ENCODE measurements around the gene GOSR2. TPM values are rescaled to one million over a fixed set of nuclear protein-coding genes. Genes with fewer than 3 reads are reported as not detected.

Gene GOSR2
- total RNA-seq, 1 experiment from 2014 or later: 48.4 TPM

DNA sequence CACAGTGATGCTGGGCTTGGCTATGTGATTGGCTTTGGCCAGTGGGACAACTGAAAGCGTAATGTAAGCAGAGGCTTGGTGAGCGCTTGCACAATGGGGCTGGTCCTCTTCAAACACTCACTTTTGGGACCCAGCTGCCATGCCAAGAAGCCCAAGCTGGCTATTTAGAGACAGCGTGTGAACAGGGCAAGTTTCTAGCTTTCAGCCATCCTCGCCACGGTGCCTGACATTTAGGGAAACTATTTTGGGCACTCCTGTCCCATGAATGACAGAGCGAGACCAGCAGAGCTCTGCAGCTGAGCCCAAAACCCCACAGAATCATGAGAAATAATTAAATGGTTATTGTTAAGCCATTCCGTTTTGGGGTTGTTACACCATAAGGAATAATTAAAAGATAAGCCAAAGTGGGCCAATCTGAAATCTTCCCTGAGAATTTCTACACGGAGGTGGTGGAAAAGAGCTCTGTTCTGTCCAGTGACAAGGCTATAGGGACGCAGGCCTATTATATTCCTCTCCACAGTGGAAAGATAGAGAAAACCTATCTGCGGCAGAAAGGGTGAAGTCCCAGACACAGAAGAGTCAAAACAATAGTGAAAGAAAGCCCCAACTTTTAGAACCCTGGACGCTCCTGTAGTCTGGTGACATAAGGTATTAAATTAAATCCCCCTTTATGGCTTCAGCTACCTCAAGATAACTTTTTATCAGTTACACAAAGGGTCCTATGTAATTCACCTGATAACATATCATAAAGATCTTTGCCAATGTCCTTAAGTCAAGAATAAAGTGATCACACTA, 66.9 kb downstream of the GOSR2 start:
- Histone ChIP-seq H3K27me3 (ENCODE audit: low read length) (no peaks in the 10 kb centered on the region), H3K4me2 (ENCODE audit: low read length) (no peak overlapping the region), H3K4me3 (ENCODE audit: low read length) (no peak overlapping the region), H3K4me1 (ENCODE audit: insufficient read depth, low read length) (no peaks in the 10 kb centered on the region), H2AFZ (ENCODE audit: low read length) (no peak overlapping the region), H3K79me2 (ENCODE audit: low read length) (no peaks in the 10 kb centered on the region), H3K9ac (ENCODE audit: low read length) (no peak overlapping the region), H3K27ac (ENCODE audit: low read length) (no peak overlapping the region), H3K9me2 (replicated peaks; ENCODE audit: low read length) (no peaks in the 10 kb centered on the region), H3F3A (ENCODE audit: low read length, unreplicated experiment) (no peaks in the 10 kb centered on the region), H4K20me1 (ENCODE audit: low read length) (no peaks in the 10 kb centered on the region), H3K9me3 (ENCODE audit: low read length) (no peaks in the 10 kb centered on the region), H3K36me3 (ENCODE audit: low read depth, low read length) (no peaks in the 10 kb centered on the region)
- ATAC-seq (no peak), DNase-seq (no peak)
- no peak for TF ChIP-seq EZH2 (IDR thresholded peaks at IDR 0.05; ENCODE audit: low read length, unreplicated experiment)
- TF ChIP-seq, protein P1, sequence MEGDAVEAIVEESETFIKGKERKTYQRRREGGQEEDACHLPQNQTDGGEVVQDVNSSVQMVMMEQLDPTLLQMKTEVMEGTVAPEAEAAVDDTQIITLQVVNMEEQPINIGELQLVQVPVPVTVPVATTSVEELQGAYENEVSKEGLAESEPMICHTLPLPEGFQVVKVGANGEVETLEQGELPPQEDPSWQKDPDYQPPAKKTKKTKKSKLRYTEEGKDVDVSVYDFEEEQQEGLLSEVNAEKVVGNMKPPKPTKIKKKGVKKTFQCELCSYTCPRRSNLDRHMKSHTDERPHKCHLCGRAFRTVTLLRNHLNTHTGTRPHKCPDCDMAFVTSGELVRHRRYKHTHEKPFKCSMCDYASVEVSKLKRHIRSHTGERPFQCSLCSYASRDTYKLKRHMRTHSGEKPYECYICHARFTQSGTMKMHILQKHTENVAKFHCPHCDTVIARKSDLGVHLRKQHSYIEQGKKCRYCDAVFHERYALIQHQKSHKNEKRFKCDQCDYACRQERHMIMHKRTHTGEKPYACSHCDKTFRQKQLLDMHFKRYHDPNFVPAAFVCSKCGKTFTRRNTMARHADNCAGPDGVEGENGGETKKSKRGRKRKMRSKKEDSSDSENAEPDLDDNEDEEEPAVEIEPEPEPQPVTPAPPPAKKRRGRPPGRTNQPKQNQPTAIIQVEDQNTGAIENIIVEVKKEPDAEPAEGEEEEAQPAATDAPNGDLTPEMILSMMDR (conservative IDR thresholded peaks at IDR 0.05; ENCODE audit: low read depth, low read length): no peak
- no peak for TF ChIP-seq EZH2phosphoT487 (IDR thresholded peaks at IDR 0.05; ENCODE audit: borderline replicate concordance, low read length)
- POLR2A ChIA-PET (ENCODE audit: unreplicated experiment): no interaction called here
- BruUV-seq (replicated peaks): no TSS peak
- intact Hi-C loops (cut with micrococcal nuclease): no loop called here
- CTCF ChIA-PET: no interaction called here

DNA sequence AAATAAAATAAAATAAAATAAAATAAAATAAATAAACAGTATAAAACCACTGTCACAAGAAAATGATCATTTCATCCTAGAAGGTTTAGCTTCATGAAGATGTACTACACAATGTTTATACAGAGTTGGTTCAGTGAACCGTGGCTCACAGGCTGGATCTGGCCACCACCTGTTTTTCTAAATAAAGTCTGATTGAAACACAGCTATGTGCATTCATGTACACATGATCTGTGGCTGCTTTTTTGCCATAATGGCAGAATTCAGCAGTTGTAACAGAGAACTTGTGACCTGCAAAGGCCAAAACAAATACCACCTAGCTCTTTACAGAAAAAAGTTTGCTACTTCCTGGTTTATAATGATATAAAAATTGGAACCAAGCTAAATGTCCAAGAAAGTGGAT, 68.7 kb downstream of the GOSR2 start:
- DNase-seq: no peak
- H3F3A ChIP-seq (ENCODE audit: low read length, unreplicated experiment): no peaks in the 10 kb centered on the region
- no peaks in the 10 kb centered on the region for H4K20me1 ChIP-seq (ENCODE audit: low read length)
- H3K9me2 ChIP-seq (replicated peaks; ENCODE audit: low read length): no peaks in the 10 kb centered on the region
- no peaks in the 10 kb centered on the region for H3K9me3 ChIP-seq (ENCODE audit: low read length)
- no peak overlapping the region for H3K27ac ChIP-seq (ENCODE audit: low read length)
- CTCF ChIA-PET: no interaction called here
- ATAC-seq: no peak
- no TSS peak for BruUV-seq (replicated peaks)
- POLR2A ChIA-PET (ENCODE audit: unreplicated experiment): no interaction called here
- no peak overlapping the region for H3K4me2 ChIP-seq (ENCODE audit: low read length)
- H3K4me1 ChIP-seq (ENCODE audit: insufficient read depth, low read length): peaks cover 10% of the 10 kb centered on the region
- H3K9ac ChIP-seq (ENCODE audit: low read length): no peak overlapping the region
- H3K4me3 ChIP-seq (ENCODE audit: low read length): no peak overlapping the region
- intact Hi-C loops (cut with micrococcal nuclease): no loop called here
- H3K36me3 ChIP-seq (ENCODE audit: low read depth, low read length): no peaks in the 10 kb centered on the region
- no peak overlapping the region for H2AFZ ChIP-seq (ENCODE audit: low read length)
- H3K27me3 ChIP-seq (ENCODE audit: low read length): no peaks in the 10 kb centered on the region
- TF ChIP-seq, protein P1 (conservative IDR thresholded peaks at IDR 0.05; ENCODE audit: low read depth, low read length): no peak
- no peak for TF ChIP-seq EZH2phosphoT487 (IDR thresholded peaks at IDR 0.05; ENCODE audit: borderline replicate concordance, low read length)
- no peak for TF ChIP-seq EZH2 (IDR thresholded peaks at IDR 0.05; ENCODE audit: low read length, unreplicated experiment)
- no peaks in the 10 kb centered on the region for H3K79me2 ChIP-seq (ENCODE audit: low read length)

Small RNA genes lying within 50 kb of the gene (microRNA-seq; reads per million reads assigned to microRNA genes)
- not detected for gene MIR5089 (ENCODE audit: unreplicated experiment)

Other genes starting within 250 kb of the GOSR2 start
- 4.9 and 5.7 TPM in 2 replicates for gene WNT3, start 104.5 kb upstream of the GOSR2 start, total RNA-seq (2014; rRNA removed)
- not detected in 2 replicates for gene WNT9B, start 71.6 kb upstream of the GOSR2 start, total RNA-seq (2014; rRNA removed)
- gene RPRML, start 56.1 kb downstream of the GOSR2 start, total RNA-seq (2014; rRNA removed): 0.11 TPM in 1 of 2 replicates, not detected in the other

All from PC-3 (cell line).